ENCODE measurements around the gene KIR2DL3. TPM values are rescaled to one million over a fixed set of nuclear protein-coding genes. Genes with fewer than 3 reads are reported as not detected.
"Not testable (repeated sequence)": the region's sequence is repeated elsewhere in the genome, so short reads cannot be mapped to it uniquely, and the experiment has no call there.

KIR2DL3 gene
- total and polyA plus RNA-seq, 4 donors = 0.03 TPM; not detected in 3

DNA sequence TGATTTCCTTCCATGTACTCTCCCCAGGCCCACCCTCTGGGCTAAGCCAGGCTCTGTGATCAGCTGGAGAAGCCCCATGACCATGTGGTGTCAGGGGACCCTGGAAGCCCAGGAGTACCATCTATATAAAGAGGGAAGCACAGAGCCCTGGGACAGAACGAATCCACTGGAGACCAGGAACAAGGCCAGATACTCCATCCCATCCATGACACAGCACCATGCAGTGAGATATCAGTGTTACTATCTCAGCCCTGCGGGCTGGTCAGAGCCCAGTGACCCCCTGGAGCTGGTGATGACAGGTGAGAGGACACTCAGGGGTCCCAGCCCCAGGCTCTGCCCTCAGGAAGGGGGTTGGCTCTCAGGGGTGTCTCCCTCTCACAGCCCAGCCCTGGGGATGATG, 41.5 kb upstream of the KIR2DL3 start:
- Histone ChIP-seq H3K4me3 (ENCODE audit: low read depth in 1 of 3, low read length in 3 of 3) (no peak overlapping the region), H3K27me3 (ENCODE audit: control insufficient read depth in 4 of 4, insufficient read depth in 4 of 4, low read length in 3 of 4) (peaks cover 0 to 5% (median 2%) of the 10 kb centered on the region in 4 donors), H3K9ac (ENCODE audit: low read depth in 1 of 2, low read length in 2 of 2) (no peak overlapping the region), H3K36me3 (ENCODE audit: control insufficient read depth in 4 of 4, insufficient read depth in 3 of 4, low read depth in 1 of 4, low read length in 3 of 4) (no peaks in the 10 kb centered on the region), H3K27ac (ENCODE audit: low read depth in 1 of 2, low read length in 2 of 2) (no peak overlapping the region), H3K9me3 (ENCODE audit: control insufficient read depth in 4 of 4, low read length in 3 of 4) (no peaks in the 10 kb centered on the region), H3K4me1 (ENCODE audit: control insufficient read depth in 4 of 4, insufficient read depth in 4 of 4, low read length in 3 of 4) (no peaks in the 10 kb centered on the region)
- no peak for DNase-seq (ENCODE audit: low spot score)
- 33% methylated on average over 2 of the region's 2 CpGs for WGBS
- TF ChIP-seq NR2F2 (IDR thresholded peaks at IDR 0.05) (no peak), EGR1 (IDR thresholded peaks at IDR 0.05; ENCODE audit: low read depth in 2 of 2) (no peak), SP1 (IDR thresholded peaks at IDR 0.05) (no peak), GABPA (IDR thresholded peaks at IDR 0.05 in 1 of 2, conservative IDR thresholded peaks at IDR 0.05 in 1 of 2) (no peak), RXRA (IDR thresholded peaks at IDR 0.05) (no peak), JUND (IDR thresholded peaks at IDR 0.05) (no peak), HNF4G (IDR thresholded peaks at IDR 0.05) (no peak), TAF1 (conservative IDR thresholded peaks at IDR 0.05) (no peak), FOXA1 (IDR thresholded peaks at IDR 0.05) (no peak), HNF4A (conservative IDR thresholded peaks at IDR 0.05) (no peak), YY1 (IDR thresholded peaks at IDR 0.05) (no peak), RAD21 (IDR thresholded peaks at IDR 0.05) (no peak)
- TF ChIP-seq, protein P1, sequence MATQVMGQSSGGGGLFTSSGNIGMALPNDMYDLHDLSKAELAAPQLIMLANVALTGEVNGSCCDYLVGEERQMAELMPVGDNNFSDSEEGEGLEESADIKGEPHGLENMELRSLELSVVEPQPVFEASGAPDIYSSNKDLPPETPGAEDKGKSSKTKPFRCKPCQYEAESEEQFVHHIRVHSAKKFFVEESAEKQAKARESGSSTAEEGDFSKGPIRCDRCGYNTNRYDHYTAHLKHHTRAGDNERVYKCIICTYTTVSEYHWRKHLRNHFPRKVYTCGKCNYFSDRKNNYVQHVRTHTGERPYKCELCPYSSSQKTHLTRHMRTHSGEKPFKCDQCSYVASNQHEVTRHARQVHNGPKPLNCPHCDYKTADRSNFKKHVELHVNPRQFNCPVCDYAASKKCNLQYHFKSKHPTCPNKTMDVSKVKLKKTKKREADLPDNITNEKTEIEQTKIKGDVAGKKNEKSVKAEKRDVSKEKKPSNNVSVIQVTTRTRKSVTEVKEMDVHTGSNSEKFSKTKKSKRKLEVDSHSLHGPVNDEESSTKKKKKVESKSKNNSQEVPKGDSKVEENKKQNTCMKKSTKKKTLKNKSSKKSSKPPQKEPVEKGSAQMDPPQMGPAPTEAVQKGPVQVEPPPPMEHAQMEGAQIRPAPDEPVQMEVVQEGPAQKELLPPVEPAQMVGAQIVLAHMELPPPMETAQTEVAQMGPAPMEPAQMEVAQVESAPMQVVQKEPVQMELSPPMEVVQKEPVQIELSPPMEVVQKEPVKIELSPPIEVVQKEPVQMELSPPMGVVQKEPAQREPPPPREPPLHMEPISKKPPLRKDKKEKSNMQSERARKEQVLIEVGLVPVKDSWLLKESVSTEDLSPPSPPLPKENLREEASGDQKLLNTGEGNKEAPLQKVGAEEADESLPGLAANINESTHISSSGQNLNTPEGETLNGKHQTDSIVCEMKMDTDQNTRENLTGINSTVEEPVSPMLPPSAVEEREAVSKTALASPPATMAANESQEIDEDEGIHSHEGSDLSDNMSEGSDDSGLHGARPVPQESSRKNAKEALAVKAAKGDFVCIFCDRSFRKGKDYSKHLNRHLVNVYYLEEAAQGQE (IDR thresholded peaks at IDR 0.05) = no peak
- TF ChIP-seq, protein P2, sequence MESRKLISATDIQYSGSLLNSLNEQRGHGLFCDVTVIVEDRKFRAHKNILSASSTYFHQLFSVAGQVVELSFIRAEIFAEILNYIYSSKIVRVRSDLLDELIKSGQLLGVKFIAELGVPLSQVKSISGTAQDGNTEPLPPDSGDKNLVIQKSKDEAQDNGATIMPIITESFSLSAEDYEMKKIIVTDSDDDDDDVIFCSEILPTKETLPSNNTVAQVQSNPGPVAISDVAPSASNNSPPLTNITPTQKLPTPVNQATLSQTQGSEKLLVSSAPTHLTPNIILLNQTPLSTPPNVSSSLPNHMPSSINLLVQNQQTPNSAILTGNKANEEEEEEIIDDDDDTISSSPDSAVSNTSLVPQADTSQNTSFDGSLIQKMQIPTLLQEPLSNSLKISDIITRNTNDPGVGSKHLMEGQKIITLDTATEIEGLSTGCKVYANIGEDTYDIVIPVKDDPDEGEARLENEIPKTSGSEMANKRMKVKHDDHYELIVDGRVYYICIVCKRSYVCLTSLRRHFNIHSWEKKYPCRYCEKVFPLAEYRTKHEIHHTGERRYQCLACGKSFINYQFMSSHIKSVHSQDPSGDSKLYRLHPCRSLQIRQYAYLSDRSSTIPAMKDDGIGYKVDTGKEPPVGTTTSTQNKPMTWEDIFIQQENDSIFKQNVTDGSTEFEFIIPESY (IDR thresholded peaks at IDR 0.05) = no peak
- TF ChIP-seq, protein P3, sequence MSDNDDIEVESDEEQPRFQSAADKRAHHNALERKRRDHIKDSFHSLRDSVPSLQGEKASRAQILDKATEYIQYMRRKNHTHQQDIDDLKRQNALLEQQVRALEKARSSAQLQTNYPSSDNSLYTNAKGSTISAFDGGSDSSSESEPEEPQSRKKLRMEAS (IDR thresholded peaks at IDR 0.05) = no peak
- TF ChIP-seq, protein P4, sequence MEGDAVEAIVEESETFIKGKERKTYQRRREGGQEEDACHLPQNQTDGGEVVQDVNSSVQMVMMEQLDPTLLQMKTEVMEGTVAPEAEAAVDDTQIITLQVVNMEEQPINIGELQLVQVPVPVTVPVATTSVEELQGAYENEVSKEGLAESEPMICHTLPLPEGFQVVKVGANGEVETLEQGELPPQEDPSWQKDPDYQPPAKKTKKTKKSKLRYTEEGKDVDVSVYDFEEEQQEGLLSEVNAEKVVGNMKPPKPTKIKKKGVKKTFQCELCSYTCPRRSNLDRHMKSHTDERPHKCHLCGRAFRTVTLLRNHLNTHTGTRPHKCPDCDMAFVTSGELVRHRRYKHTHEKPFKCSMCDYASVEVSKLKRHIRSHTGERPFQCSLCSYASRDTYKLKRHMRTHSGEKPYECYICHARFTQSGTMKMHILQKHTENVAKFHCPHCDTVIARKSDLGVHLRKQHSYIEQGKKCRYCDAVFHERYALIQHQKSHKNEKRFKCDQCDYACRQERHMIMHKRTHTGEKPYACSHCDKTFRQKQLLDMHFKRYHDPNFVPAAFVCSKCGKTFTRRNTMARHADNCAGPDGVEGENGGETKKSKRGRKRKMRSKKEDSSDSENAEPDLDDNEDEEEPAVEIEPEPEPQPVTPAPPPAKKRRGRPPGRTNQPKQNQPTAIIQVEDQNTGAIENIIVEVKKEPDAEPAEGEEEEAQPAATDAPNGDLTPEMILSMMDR (IDR thresholded peaks at IDR 0.05; ENCODE audit: low read depth, low read length, missing input control) = no peak

DNA sequence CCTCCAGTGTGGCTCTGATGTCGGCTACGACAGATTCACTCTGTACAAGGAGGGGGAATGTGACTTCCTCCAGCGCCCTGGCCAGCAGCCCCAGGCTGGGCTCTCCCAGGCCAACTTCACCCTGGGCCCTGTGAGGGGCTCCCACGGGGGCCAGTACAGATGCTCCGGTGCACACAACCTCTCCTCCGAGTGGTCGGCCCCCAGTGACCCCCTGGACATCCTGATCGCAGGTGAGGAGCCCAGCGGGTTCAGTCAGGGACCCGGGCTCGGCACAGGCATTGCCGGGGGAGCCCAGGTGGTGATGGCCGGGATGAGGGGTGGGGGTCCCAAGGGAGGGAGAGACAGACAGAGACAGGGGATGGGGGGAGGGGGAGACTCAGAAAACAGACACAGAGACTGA, 40.6 kb upstream of the KIR2DL3 start:
- H3K9me3 ChIP-seq (ENCODE audit: control insufficient read depth in 4 of 4, low read length in 3 of 4); H3K27me3 ChIP-seq (ENCODE audit: control insufficient read depth in 4 of 4, insufficient read depth in 4 of 4, low read length in 3 of 4); H3K4me1 ChIP-seq (ENCODE audit: control insufficient read depth in 4 of 4, insufficient read depth in 4 of 4, low read length in 3 of 4); H3K36me3 ChIP-seq (ENCODE audit: control insufficient read depth in 4 of 4, insufficient read depth in 3 of 4, low read depth in 1 of 4, low read length in 3 of 4); H3K27ac ChIP-seq (ENCODE audit: low read depth in 1 of 2, low read length in 2 of 2); DNase-seq (ENCODE audit: low spot score); H3K9ac ChIP-seq (ENCODE audit: low read depth in 1 of 2, low read length in 2 of 2); H3K4me3 ChIP-seq (ENCODE audit: low read depth in 1 of 3, low read length in 3 of 3): not testable (repeated sequence)
- 83% methylated on average over 13 of the region's 13 CpGs for WGBS

All from liver (tissue), 9 donors.